Loucy (cell line): ENCODE results near the gene SLC35F5.

Source experiments
- H2AFZ ChIP-seq: fragments of 200-600 bp; sonication (generic); 2 replicates; pipeline ENCODE4 v1.6.0; 2016; ENCODE audit warnings: antibody characterized with exemption, mild to moderate bottlenecking, low read length, moderate library complexity
- H3F3A ChIP-seq: fragments of 200-600 bp; 2 replicates; pipeline ENCODE4 v1.6.0; 2016; ENCODE audit warnings: antibody characterized with exemption, low read depth, mild to moderate bottlenecking
- H3K27me3 ChIP-seq: fragments of 200-600 bp; sonication (generic); 2 replicates; pipeline ENCODE4 v1.6.1; 2014; ENCODE audit warnings: low read length, mild to moderate bottlenecking; ENCODE audit not compliant: insufficient read depth, poor library complexity, severe bottlenecking
- H3K36me3 ChIP-seq: fragments of 200-600 bp; sonication (generic); 2 replicates; pipeline ENCODE4 v1.6.1; 2016; ENCODE audit warnings: low read length; ENCODE audit not compliant: insufficient read depth
- H3K4me1 ChIP-seq: fragments of 200-600 bp; sonication (generic); 2 replicates; pipeline ENCODE4 v1.5.1; 2014; ENCODE audit warnings: low read length, mild to moderate bottlenecking; ENCODE audit not compliant: insufficient read depth, poor library complexity, severe bottlenecking
- H3K4me2 ChIP-seq: fragments of 200-600 bp; sonication (generic); 2 replicates; pipeline ENCODE4 v1.6.0; 2014; ENCODE audit warnings: antibody characterized with exemption, low read length, low read depth, mild to moderate bottlenecking; ENCODE audit not compliant: poor library complexity, severe bottlenecking
- H3K4me3 ChIP-seq: fragments of 200-600 bp; sonication (generic); 2 replicates; pipeline ENCODE4 v1.5.1; 2014; ENCODE audit warnings: low read length, mild to moderate bottlenecking, mixed read lengths; ENCODE audit not compliant: poor library complexity, severe bottlenecking
- H3K79me2 ChIP-seq: fragments of 200-600 bp; sonication (generic); 2 replicates; pipeline ENCODE4 v1.6.1; 2014; ENCODE audit warnings: low read length; ENCODE audit not compliant: insufficient read depth
- H3K9ac ChIP-seq: fragments of 200-600 bp; sonication (generic); 2 replicates; pipeline ENCODE4 v1.6.0; 2014; ENCODE audit warnings: mild to moderate bottlenecking, low read depth, low read length, moderate library complexity; ENCODE audit not compliant: poor library complexity, severe bottlenecking
- H3K9me2 ChIP-seq: fragments of 200-600 bp; sonication (generic); replicated peaks from 2 replicates; pipeline ENCODE4 v1.6.1; 2016; ENCODE audit warnings: low read depth, low read length, mixed read lengths
- H3K9me3 ChIP-seq: fragments of 200-600 bp; sonication (generic); 2 replicates; pipeline ENCODE4 v1.6.1; 2014; ENCODE audit warnings: mild to moderate bottlenecking, antibody characterized with exemption, low read length, low read depth; ENCODE audit not compliant: insufficient read depth
- H4K20me1 ChIP-seq: fragments of 200-600 bp; sonication (generic); 2 replicates; pipeline ENCODE4 v1.6.0; 2014; ENCODE audit warnings: antibody characterized with exemption, low read length, mild to moderate bottlenecking; ENCODE audit not compliant: insufficient read depth, poor library complexity, severe bottlenecking
- EZH2phosphoT487 ChIP-seq: fragments of 200-600 bp; IDR thresholded peaks from 2 replicates; pipeline ENCODE4 v1.6.1; 2018; ENCODE audit warnings: antibody characterized with exemption, mild to moderate bottlenecking, moderate library complexity, borderline replicate concordance
- TF ChIP-seq, protein P1 (sequence below): fragments of 200-600 bp; sonication (generic); conservative IDR thresholded peaks from 2 replicates; pipeline ENCODE4 v1.5.1; 2014; ENCODE audit warnings: mild to moderate bottlenecking, antibody characterized with exemption, low read length

Gene SLC35F5

DNA sequence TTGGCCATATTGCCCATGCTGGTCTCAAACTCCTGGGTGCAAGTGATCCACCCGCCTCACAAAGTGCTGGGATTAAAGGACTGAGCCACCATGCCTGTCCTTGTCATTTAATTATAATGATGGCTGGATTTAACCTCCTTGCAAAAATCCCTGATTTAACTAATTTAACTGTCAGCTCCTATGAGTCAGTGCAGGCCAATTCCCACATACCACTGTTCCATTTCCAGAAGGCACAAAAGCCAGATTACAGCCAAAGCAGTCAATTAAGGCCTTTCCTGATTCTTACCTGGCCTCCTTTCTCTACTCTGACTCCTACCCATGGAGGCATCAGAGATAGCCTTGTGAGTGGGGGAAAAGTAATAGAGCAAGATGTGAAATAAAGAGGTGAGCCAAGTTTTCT, 12.3 kb upstream of the SLC35F5 start:
- Histone ChIP-seq H3K9ac (no peak overlapping the region), H3K4me3 (no peak overlapping the region), H4K20me1 (no peaks in the 10 kb centered on the region), H3F3A (no peaks in the 10 kb centered on the region), H3K27me3 (no peaks in the 10 kb centered on the region), H3K4me1 (no peaks in the 10 kb centered on the region), H3K9me2 (no peaks in the 10 kb centered on the region), H3K36me3 (no peaks in the 10 kb centered on the region), H3K79me2 (no peaks in the 10 kb centered on the region), H3K4me2 (no peak overlapping the region), H2AFZ (no peak overlapping the region), H3K9me3 (no peaks in the 10 kb centered on the region)
- TF ChIP-seq, protein P1, sequence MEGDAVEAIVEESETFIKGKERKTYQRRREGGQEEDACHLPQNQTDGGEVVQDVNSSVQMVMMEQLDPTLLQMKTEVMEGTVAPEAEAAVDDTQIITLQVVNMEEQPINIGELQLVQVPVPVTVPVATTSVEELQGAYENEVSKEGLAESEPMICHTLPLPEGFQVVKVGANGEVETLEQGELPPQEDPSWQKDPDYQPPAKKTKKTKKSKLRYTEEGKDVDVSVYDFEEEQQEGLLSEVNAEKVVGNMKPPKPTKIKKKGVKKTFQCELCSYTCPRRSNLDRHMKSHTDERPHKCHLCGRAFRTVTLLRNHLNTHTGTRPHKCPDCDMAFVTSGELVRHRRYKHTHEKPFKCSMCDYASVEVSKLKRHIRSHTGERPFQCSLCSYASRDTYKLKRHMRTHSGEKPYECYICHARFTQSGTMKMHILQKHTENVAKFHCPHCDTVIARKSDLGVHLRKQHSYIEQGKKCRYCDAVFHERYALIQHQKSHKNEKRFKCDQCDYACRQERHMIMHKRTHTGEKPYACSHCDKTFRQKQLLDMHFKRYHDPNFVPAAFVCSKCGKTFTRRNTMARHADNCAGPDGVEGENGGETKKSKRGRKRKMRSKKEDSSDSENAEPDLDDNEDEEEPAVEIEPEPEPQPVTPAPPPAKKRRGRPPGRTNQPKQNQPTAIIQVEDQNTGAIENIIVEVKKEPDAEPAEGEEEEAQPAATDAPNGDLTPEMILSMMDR = no peak
- TF ChIP-seq EZH2phosphoT487 = no peak

DNA sequence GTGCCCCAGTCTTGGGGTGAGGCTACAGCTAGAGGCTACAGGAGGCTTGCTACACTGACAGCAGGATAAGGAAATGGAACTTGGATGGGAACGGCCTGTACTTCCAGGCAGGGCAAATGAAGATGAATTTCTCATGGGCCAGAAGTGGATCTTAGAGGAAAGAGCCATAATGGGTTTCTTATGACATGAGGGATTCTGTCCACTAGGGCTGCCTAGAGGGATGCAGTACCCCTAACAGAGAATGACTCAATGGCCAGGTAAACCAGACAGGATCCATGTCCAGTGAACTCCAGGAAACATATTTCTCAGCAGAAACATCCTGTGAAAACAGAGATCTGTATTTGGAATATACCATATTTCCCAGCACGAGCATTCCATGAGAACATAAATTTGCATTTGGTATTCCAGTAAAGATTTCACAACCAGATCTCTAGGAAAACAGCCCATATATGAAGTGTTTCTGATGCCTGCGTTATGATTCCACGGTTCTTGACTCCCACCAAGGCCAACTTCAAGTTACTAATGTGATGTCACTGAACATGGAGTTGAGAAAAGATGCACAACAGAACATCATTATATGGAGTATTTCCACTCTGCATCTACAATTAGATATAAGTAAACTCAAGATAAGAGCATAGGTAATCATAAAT, 11.5 kb upstream of the SLC35F5 start:
- H3K79me2 ChIP-seq = no peaks in the 10 kb centered on the region
- no peaks in the 10 kb centered on the region for H3K9me3 ChIP-seq
- H3K4me3 ChIP-seq = no peak overlapping the region
- H3K27me3 ChIP-seq = no peaks in the 10 kb centered on the region
- TF ChIP-seq EZH2phosphoT487 = no peak
- TF ChIP-seq, protein P1 = no peak
- H3K4me2 ChIP-seq = no peak overlapping the region
- no peaks in the 10 kb centered on the region for H3K4me1 ChIP-seq
- H3K36me3 ChIP-seq = no peaks in the 10 kb centered on the region
- no peak overlapping the region for H2AFZ ChIP-seq
- H4K20me1 ChIP-seq = no peaks in the 10 kb centered on the region
- no peaks in the 10 kb centered on the region for H3K9me2 ChIP-seq
- H3K9ac ChIP-seq = no peak overlapping the region
- H3F3A ChIP-seq = no peaks in the 10 kb centered on the region

DNA sequence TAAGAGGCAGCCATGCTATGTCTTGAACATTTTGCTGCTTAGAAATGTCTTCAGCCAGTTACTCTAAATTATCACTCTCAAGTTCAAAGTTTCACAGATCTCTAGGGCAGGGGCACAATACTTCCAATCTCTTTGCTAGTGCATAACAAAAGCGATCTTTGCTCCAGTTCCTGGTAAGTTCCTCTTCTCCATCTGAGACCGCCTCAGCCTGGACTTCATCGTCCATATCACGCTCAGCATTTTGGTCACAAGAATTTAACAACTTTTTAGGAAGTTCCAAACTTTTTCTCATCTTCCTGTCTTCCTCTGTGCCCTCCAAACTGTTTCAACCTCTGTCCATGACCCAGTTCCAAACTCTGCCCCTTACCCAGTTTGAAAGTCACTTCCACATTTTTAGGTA, 8.8 kb upstream of the SLC35F5 start:
- no peaks in the 10 kb centered on the region for H4K20me1 ChIP-seq
- no peak overlapping the region for H3K4me2 ChIP-seq
- no peaks in the 10 kb centered on the region for H3K36me3 ChIP-seq
- no peak for TF ChIP-seq EZH2phosphoT487
- TF ChIP-seq, protein P1 = no peak
- no peak overlapping the region for H3K4me3 ChIP-seq
- no peaks in the 10 kb centered on the region for H3K9me2 ChIP-seq
- H2AFZ ChIP-seq = no peak overlapping the region
- H3F3A ChIP-seq = no peaks in the 10 kb centered on the region
- H3K27me3 ChIP-seq = no peaks in the 10 kb centered on the region
- H3K79me2 ChIP-seq = no peaks in the 10 kb centered on the region
- no peak overlapping the region for H3K9ac ChIP-seq
- no peaks in the 10 kb centered on the region for H3K9me3 ChIP-seq
- no peaks in the 10 kb centered on the region for H3K4me1 ChIP-seq
